ENCODE results near the gene RGL1.
A peak's percentile ranks its signal among the peaks of the same experiment; 100 is the strongest.

Gene RGL1

GRCh38 chr1:183926983-183927382, 122.1 kb downstream of the RGL1 start:
- DNase-seq, result no peak

- DNase-seq, result no peak
These were observed 126.8 kb downstream of the RGL1 start for GRCh38 chr1:183931646-183932271.

- no peak for DNase-seq
These were observed 127.5 kb downstream of the RGL1 start for GRCh38 chr1:183932412-183932811.

GRCh38 chr1:183933528-183934179, 128.7 kb downstream of the RGL1 start:
- DNase-seq, result no peak

- DNase-seq, result no peak
These were observed 129.4 kb downstream of the RGL1 start for GRCh38 chr1:183934314-183934713.

- no peak for DNase-seq
These were observed 131.1 kb downstream of the RGL1 start for GRCh38 chr1:183936009-183936408.

- DNase-seq, result no peak
These were observed 131.9 kb downstream of the RGL1 start for GRCh38 chr1:183936791-183937190.

GRCh38 chr1:183937611-183938010, 132.7 kb downstream of the RGL1 start:
- no peak for DNase-seq

- no peak for DNase-seq
These were observed 136.1 kb downstream of the RGL1 start for GRCh38 chr1:183941001-183941400.

GRCh38 chr1:183942933-183943693, 138.2 kb downstream of the RGL1 start:
- DNase-seq, result peak; percentile 49

- no peak for DNase-seq
These were observed 140.8 kb downstream of the RGL1 start for GRCh38 chr1:183945428-183946319.

- DNase-seq, result no peak
These were observed 141.3 kb downstream of the RGL1 start for GRCh38 chr1:183946320-183946613.

- DNase-seq, result no peak
These were observed 143.1 kb downstream of the RGL1 start for GRCh38 chr1:183947988-183948387.

- DNase-seq, result no peak
These were observed 147.2 kb downstream of the RGL1 start for GRCh38 chr1:183952101-183952500.

- no peak for DNase-seq
These were observed 148.1 kb downstream of the RGL1 start for GRCh38 chr1:183953031-183953430.

GRCh38 chr1:183954496-183954895, 149.6 kb downstream of the RGL1 start:
- DNase-seq, result no peak

- no peak for DNase-seq
These were observed 151.8 kb downstream of the RGL1 start for GRCh38 chr1:183956559-183957188.

- no peak for DNase-seq
These were observed 152.4 kb downstream of the RGL1 start for GRCh38 chr1:183957216-183957830.

GRCh38 chr1:183958958-183959357, 154.0 kb downstream of the RGL1 start:
- no peak for DNase-seq

GRCh38 chr1:183961132-183961531, 156.2 kb downstream of the RGL1 start:
- no peak for DNase-seq

- no peak for DNase-seq
These were observed 158.0 kb downstream of the RGL1 start for GRCh38 chr1:183962903-183963302.

GRCh38 chr1:183965726-183966125, 160.8 kb downstream of the RGL1 start:
- DNase-seq, result no peak
